ELR (cell line): ENCODE results near the gene KCNQ2.

ENCODE experiments used
- DNase-seq: peaks from one replicate; pipeline ENCODE4 v3.0.0-alpha.2; 2015; ENCODE audit warnings: low read depth

Gene KCNQ2

DNA sequence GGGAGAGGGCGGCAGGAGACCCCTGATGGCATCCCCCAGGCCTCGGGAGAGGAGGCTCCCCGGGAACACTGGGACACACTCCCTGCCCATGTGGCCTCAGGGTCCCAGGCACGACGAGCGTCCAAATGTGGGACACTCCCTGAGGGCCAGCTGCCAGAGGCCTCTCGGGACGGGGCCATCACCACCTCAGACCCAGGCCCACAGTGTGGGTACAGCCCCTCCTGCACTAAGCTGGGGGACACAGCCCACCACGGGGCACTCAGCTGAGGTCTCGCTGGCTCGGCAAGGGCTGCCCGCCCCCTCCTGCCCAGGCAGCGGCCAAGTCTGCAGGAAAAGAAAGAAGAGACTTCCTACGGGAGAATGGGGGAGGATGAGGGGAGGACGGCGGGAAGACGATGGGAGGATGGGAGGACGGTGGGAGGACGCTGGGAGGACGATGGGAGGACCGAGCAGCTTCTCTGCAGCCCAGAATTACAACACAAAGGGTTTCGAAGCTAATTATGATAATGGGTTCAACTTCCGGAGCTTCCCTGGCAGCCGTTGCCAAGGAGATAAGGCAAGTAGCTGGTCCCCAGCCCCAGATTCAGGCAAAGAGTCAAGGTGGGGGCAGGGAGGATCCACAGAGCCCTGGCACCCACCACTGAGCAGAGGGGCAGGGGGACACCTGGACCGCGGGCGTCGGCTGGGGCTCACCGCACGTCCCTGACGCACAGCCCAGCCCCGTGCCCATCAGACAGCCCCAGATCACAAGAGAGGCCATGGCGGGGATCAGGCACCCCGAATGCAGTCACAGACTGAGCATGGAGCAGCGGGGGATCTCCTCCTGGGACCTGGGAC lies 17.5 kb downstream of the KCNQ2 start:
- DNase-seq: no peak

DNA sequence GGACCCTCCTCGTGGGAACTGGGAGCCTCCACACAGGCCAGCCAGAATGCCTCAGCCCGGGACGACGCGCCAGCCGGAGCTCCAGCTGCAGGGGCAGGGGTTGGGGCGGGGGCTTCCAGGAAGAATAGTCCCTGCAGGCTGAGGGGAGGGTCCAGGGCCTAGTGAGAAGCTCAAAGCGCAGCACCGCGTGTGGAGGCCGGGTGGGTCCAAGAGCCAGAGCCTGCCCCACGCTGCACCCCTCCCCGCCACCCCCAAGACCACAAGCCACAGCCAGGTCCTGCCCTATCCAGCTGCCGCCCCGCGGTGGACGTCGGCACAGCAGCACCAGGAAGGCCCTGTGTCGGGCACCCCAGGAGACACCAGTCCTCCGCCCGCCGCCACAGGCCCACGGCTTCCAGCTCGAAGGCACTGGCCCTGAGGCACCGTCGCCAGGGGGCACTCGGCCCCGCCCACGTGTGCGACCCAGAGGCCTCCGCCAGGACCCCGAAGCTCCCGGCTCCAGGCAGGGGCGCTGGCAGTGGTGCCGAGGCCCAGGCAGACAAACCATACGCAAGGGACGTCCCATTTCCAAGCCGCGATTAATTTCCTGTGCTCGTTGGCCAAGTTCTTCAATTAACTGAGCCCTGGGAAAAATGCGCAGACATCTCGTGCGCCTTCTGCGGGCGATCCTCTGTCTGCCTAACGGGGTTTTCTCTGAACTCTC lies 19.5 kb downstream of the KCNQ2 start:
- DNase-seq: no peak

DNA sequence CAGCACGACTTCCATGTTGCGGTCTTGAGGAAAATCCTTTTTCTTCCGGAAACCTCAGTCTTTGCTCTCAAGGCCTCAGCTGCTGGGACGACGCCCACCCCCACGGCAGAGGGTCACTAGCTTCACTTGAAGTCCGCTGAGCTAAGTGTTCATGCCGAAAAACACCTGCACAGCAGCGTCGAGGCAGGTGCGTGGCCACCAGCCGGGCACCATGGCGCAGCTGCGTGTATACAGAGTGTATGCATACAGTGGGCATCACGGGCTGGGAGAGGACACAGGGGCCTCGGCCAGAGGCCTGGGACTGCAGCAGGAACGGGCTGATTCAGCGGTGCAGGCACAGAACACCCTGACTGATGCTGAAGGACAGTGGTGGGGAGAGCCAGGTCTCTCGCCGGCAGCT lies 20.1 kb downstream of the KCNQ2 start:
- no peak for DNase-seq

DNA sequence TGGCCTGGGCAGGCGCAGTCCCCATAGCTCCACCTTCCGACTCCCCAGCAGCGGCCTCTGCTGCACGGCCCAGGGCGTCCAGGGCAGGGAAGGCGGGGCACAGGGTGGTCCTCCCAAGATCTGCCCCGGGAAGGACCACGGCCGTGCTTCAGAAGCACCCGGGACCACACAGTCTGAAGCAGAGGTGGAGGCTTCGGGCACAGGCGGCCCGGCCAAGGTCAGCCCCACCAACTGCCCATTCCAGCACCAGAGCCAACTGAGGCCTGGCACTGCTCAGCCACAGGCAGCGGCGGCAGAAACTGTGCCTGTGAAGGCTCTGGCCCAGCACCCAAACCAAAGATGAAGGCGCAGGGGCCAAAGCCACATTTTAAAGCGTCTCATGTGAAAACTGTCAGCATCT lies 20.6 kb downstream of the KCNQ2 start:
- no peak for DNase-seq

DNA sequence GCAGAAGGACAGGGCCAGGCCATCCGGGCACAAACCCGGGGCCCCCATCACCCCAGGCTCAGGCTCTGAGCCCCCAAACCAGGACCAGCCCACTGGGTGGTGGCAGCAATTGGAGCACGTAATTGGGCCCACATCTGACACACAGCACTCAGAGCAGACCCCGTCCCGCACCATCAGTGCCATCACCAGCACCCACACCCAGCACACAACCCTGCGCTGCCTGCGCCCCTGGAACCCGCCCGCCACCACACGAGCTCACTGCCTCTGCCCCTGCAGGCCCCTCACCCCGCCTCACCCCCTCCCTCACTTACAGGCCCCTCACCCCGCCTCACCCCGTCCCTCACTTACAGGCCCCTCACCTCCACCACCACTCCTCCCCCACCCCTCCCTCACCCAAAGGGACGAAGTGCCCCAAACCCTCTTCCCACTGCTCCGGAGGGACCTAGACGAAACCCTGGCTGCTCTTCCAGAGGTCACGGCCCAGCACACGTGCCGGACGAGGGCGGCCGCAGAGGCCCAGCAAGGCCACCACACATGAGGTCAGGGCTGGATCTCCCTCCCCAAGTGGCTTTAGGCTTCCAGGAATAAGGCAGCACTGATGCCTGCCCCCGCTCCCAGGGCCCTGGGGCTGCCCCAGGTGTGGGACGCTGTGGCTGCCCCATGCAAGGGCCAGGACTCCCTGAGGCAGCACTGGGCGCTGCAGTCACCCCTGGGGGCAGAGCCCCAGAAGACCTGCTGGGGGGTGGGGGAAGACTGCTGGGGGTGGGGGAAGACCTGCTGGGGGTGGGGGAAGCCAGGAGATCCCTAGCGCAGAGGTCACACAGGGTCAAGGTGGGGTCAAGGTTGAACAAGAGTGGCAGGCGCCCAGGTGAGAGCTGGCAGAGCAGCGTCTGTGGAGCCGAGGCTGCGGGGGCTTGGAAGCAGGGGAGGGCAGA lies 22.4 kb downstream of the KCNQ2 start:
- DNase-seq: no peak

DNA sequence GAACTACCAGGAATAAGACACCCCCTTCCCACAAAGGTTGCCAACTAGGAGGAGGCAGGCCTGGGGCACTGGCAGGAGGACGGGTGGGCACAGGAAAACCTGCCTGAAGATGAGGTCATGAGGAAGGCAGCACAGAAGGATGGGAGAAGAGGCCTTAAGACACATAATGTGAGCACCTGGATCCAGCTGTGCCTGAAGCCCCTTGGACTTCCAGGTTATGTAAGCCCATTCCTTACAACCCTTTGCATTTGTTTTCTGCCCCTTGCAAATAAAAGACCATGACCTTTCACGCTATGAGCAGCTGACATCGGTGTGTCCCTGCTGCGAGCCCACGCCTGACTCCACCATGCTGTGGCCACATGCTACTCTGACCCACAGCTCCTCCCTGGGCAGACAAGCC lies 23.4 kb downstream of the KCNQ2 start:
- no peak for DNase-seq

DNA sequence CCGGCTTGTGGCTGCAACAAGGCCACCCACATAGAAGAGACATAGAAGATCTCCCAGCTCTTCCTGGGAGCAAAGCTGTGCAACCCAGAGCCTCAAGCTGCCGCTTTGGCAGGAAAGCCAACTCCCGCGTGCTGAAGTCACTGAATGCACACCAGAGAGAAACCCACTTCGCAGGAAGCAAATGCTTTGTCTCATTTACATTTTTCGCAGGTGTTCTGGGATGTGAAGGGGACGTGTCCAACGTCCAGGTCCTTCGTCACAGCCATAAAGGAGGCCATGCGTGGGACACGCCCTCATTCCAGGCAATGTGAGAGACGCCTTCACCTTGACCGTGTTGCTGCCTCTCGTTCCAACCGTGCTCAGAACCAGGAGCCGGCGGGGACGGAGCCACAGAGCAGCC lies 24.4 kb downstream of the KCNQ2 start:
- DNase-seq: no peak

DNA sequence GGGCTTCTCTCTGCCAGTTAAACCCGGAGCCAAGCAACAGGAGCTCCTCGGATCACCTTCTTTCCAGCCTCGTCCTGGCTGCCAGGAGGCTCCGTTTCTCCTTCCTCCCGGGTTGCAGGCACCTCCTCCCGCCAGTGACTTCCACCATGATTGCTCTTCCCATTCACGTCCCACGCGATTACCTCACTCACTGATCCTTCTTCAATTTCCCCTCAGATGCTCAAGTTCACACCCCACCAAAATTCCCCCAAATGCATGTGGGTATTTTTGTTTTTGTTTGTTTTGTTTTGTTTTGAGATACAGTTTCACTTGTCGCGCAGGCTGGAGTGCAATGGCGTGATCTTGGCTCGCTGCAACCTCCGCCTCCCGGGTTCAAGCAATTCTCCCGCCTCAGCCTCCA lies 25.1 kb downstream of the KCNQ2 start:
- DNase-seq: no peak

DNA sequence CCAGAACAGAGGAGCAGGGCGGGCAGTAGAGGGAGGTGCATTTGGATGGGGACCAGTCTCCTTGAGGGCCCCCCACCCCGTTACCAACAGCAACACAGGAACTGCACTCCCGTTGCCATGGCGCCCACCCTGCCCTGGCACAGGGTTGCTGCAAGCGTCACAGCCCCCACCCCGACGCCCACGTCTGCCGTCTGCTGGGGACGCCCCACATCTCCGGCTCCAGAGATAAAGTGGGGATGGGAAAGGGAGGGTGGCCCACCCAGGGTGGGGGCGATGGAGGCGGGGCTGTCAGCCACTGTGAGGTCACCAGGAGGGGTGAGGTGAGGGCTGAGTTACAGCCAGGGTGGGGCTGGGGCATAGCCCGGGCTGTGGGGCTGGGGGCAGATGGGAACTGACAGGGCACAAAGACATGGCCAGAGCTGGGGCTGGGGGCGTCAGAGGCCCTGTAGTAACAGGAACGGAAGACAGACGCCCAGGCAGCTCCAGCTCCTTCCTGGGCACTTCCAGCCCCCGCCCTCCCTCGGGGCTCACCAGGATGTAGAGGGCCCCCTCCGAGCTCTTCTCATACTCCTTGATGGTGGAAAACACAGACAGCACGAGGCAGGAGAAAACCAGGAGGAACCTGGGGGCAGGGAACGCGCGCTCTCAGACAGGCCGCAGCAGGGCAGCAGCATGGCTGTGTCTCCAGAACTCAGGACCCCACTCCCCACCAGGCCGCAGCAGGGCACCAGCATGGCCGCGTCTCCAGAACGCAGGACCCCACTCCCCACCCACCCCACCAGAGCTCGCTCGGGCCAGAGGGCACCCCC lies 26.0 kb downstream of the KCNQ2 start:
- no peak for DNase-seq

DNA sequence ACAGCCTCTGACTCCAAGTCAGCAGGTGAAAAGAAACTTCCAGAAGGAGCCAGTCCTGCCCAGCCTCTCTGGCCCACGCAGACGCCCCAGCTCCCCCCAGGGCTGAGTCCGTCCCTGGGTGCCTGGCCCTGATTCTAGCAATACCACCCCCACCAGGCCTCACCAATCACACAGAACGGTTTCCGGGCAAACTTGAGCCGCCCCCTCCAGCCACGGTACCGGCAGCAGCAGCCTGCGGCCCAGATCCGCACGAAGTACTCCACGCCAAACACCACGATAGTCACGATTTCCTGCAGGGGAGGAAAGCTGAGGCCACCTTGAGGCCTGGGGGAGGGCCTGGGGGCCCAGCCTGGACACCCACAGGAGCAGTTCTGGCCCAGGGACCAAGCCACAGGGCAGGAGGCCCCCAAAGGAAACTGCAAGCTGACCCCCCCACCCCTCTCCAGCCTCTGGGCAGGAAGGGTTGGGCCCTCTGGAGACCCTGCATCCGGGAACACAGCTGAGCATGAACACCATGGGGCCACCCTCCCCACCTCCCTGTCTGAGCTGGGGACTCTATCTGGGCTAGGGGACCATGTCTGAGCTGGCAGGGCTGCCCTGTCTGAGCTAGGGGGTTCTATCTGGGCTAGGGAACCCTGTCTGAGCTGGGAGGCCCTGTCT lies 27.2 kb downstream of the KCNQ2 start:
- no peak for DNase-seq

DNA sequence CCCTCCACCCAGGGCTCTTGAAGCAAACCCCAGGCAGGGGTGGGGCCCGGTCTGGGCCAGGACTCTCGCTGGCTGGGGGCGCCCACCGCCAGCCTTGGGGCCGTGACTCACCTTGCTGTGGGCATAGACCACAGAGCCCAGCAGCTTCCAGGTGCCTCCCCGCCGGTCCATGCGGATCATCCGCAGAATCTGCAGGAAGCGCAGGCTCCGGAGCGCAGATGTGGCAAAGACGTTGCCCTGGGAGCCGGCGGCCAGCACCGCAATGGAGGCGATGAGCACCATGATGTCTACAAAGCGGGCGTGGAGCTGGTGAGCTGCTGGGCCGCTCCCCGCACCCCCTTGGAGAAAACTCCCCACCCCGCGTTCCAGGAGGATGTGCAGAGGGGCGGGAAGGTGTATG lies 27.9 kb downstream of the KCNQ2 start:
- DNase-seq: no peak

DNA sequence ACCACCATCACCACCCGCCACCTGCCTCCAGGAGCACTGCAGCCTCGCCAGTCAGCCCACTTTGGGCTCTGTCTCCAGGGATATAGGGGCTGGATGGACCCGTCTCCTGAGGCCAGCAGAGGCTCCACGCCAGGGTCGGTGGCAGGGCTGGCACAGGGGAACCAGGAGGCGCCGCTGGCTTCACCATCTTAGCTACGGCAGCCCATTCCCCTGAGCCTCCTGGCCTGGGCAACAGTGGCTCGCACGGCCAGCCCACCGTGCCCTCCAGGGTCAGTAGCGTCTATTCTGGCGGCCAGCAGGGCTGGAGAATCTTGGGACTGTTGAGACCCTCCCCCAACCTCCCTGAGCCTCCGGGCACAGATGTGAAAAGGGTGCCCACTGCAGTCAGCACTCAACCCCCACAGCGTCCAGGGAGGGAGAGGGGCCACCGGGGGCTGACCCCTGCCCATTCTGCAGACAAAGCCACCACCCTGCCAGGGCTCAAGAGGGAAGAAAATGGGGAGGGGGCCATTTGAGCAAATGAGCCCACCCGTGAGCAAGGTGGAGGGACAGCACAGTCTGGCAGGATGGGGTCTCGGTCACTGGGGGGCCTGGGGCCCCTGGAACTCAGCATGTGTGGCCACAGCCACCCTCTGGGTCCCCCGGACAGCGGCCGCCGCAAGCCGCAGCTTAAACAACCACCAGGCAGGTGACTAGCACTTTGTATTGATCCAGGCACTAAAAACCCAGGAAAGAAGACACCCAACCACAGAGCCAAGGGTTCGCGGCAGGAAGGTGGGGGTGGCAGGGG lies 28.7 kb downstream of the KCNQ2 start:
- no peak for DNase-seq

DNA sequence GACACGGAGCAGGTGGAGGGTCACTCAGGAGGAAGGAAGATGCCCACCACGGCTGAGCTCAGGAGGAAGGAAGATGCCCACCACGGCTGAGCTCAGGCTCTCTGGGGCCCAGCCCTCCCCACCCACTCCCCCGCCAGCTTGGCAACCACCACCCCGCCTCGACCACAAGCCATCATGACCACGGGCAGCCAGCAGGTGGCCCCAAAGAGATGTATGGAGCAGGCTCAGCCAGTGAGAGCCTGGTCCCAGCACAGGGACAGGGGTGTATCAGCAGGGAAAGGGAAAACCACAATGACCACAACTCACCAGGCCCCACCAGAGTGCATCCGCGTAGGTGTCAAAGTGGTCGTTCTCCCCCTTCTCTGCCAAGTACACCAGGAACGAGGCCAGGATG lies 30.4 kb downstream of the KCNQ2 start:
- DNase-seq: peak; percentile 47

DNA sequence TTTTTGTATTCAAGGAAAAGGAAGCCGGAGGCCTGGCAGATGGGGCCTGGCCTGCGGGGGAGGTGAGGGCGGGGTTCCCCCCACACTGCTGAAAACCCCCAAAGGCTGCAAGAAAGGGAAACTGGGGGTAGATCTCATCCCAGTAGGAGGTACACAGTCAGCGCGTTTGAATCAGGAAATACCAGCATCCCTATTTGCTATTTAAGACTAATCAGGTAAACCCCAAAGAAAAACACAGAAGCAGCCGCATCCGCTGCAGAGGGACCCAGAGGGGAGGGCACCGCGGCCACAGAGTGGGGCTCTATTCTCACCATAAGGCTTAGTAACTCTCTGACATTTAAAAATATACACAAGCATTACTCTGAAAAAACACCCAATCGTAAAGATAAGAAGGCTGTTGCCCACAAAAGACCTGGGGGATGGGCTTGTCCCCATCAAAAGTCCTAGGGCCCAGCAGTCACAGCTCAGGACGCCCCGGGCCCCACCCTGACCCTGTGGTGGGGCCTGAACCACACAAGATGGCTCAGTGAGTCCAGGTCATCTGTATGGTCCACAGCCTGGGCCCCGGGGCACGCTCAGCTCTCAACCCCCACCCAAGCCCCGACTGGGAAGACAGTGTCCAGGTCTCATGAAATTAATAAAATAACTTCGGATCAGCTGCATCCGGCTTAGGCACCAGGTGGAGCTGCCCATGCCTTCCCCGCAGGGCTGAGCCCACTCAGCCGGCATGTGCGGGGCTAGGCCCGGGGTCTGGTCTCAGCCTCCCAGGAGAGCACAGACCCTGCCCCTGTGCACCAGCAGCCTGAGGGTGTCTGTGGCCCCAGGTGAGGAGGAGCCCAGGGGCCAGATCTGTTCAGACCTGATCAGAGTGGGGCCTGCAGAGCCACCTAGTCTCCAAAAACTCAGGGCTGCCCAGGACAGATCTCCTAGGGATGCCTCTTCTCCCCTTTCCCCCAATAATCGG lies 31.0 kb downstream of the KCNQ2 start:
- no peak for DNase-seq

DNA sequence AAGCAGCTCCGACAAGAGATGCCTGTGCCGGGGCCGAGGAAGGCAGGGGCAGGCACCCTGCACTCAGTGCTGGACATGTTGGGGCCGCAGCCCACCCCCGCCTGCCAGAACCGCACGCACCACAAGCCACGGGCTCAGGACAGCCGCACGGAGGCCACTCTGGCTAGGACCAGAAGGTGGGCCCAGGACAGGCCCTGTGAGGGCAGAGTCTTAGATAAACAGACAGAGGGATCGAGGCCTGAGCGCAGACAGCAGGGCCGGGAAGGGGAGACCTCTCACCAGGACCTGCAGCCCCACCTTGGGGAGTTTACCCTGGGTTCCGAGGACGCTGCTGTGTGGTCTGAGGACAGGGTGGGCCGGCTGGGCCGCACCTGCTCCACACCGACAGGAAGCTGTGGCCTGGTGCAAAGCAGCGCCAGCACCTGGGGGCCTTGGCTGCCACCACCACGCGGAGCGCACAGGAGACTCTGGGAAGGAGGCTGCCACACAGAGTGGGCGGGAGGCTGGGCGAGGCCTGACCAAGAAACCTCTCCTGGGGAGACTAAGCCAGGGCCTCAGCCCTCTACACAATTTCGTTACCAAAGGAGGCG lies 32.0 kb downstream of the KCNQ2 start:
- DNase-seq: no peak

DNA sequence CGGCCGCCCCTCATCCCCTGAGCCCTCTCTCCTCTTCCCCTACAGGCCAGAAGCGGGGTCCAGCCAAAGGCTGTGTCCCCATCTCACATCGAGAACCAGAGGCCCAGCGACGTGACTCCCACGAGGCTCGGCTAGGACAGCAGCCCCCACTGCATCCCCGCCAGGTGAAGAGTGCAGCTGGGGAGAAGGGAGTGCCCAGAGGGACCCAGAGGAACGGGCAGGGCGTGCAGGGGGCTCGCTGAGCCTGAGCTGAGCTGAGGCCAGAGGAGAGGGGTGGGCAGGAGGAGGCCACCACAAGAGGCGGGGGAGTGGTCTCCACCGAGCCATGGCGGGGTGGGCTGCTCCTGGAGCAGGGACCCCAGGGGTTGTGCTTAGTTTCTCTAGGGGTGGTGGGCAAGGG lies 32.6 kb downstream of the KCNQ2 start:
- no peak for DNase-seq

DNA sequence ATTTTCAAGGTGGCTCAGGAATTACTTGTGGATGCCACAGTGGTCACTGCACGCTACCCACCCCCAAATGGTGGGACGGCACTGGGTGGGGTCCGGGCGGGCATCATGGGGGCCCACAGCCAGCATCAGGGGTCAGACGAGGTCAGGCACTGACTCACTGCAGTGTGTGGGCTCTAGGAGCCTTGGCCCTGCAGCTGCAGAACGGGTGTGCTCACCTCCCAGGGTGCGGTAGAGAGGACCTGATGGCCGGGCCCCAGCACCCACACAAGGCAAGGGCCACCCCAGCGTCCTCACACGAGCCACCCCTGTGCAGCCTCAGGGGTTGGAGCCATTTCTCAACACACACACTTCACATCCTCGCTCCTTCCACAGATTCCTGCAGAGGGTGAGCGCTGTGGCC lies 34.3 kb downstream of the KCNQ2 start:
- DNase-seq: no peak

DNA sequence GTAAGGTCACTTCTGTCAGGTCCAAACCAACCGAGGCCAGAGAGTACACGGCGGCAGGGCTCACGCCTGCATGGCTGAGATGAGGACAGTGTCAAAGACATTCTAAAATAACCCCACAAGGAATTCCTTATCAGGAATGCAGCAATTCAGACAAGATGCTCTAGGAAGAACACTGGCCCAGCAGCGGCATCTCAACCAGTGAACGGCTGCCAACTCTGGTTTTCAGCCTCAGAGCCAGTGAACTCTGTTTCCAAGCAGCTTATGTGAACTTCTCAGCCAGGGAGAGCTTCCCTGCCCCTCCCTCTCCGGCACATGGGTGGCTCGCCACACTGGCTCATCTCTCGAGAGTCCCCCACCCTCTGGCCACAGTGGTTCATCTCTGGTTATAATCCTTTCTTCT lies 36.9 kb downstream of the KCNQ2 start:
- DNase-seq: no peak
